Lower leg skin (tissue), 4 donors: ENCODE data around the gene KIF26B. TPM values are rescaled to one million over a fixed set of nuclear protein-coding genes. Genes with fewer than 3 reads are reported as not detected.
"Not testable (repeated sequence)": the region's sequence is repeated elsewhere in the genome, so short reads cannot be mapped to it uniquely, and the experiment has no call there.

Source experiments
- DNase-seq, 2 donors: peaks; one replicate each; pipeline ENCODE4 v3.0.0-alpha.2; 2019; ENCODE audit warnings: low spot score in 2 of 2
- H3K4me3 ChIP-seq: fragments of 200-600 bp; sonication (generic); 2 replicates; pipeline ENCODE4 v1.5.1; 2017; ENCODE audit warnings: mild to moderate bottlenecking, low read depth; ENCODE audit not compliant: poor library complexity, severe bottlenecking
- POLR2A ChIP-seq, 2 donors: fragments of 450-650 bp; IDR thresholded peaks; one replicate each; pipeline ENCODE4 v1.6.1; 2016 to 2017; ENCODE audit warnings: antibody characterized with exemption in 2 of 2, mild to moderate bottlenecking in 1 of 2, moderate library complexity in 1 of 2
- WGBS, 2 donors: methylation state at CpG; one replicate each; pipeline ENCODE4 v1.1.5; 2018; 5-methylcytosine and 5-hydroxymethylcytosine counted together
- intact Hi-C: fragments of 100-400 bp; cut with DNase I; formaldehyde crosslinking; loops from one replicate; pipeline ENCODE4 v1.15.0; 2023; ENCODE audit warnings: low total_unique reads
- total RNA-seq, 4 donors: library from RNA; depleted of rRNA; stranded (reverse); fragments of >200 nt; gene quantifications; one replicate each; pipeline ENCODE4 v1.1.0, GENCODE V29; 2016
- TF ChIP-seq, protein P1 (sequence below), 3 donors: fragments of 450-650 bp; IDR thresholded peaks; one replicate each; pipeline ENCODE4 v1.5.1; 2016; ENCODE audit warnings: antibody characterized with exemption in 3 of 3, mild to moderate bottlenecking in 3 of 3, moderate library complexity in 2 of 3

The KIF26B gene
- total RNA-seq, 4 donors from 2014 or later = 3.9 to 6.6 (median 5.7) TPM

DNA sequence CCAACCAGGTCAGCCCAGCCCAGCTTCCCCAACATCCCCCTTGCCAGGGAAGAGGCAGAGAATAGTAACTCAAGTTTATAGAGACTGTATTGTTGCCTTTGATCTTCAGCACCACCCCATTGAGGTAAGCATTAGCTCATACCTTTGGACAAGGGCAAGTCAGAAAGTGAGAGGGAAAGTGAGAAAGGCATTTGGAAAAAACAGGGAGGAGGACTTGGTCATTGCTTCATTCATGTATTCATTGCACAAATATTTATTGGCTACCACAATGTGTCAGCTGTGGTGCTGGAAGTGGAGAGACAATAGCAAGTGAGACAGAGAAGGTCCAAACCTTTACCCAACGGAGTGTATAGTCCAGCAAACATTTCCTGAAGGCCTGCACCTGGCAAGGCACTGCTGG is 561.2 kb downstream of the KIF26B start:
- intact Hi-C loops = no loop called here
- no peak for DNase-seq
- 55 to 56% methylated on average over 1 of the region's 1 CpG for WGBS, 2 donors
- H3K4me3 ChIP-seq = no peak overlapping the region
- TF ChIP-seq POLR2A (IDR thresholded peaks at IDR 0.05) = no peak
- TF ChIP-seq, protein P1, sequence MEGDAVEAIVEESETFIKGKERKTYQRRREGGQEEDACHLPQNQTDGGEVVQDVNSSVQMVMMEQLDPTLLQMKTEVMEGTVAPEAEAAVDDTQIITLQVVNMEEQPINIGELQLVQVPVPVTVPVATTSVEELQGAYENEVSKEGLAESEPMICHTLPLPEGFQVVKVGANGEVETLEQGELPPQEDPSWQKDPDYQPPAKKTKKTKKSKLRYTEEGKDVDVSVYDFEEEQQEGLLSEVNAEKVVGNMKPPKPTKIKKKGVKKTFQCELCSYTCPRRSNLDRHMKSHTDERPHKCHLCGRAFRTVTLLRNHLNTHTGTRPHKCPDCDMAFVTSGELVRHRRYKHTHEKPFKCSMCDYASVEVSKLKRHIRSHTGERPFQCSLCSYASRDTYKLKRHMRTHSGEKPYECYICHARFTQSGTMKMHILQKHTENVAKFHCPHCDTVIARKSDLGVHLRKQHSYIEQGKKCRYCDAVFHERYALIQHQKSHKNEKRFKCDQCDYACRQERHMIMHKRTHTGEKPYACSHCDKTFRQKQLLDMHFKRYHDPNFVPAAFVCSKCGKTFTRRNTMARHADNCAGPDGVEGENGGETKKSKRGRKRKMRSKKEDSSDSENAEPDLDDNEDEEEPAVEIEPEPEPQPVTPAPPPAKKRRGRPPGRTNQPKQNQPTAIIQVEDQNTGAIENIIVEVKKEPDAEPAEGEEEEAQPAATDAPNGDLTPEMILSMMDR (IDR thresholded peaks at IDR 0.05) = no peak

DNA sequence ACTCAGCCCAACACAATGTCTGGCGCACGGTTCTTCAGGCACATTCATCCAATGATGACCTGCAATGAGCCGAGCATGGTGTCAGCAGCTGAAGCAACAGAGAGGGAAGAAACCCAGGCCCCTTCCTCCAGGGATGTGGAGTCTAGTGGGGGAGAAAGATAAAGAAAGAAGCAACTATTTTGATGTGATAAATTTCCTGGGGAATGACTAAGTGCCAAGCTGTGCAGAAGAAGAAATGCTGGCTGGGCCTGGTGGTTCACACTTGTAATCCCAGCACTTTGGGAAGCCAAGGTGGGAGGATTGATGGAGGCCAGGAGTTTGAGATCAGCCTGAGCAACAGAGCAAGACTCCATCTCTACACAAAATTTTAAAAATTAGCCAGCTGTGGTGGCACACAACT is 561.8 kb downstream of the KIF26B start:
- no peak overlapping the region for H3K4me3 ChIP-seq
- 93 to 100% methylated on average over 3 of the region's 3 CpGs for WGBS, 2 donors
- no peak for DNase-seq
- TF ChIP-seq, protein P1 (IDR thresholded peaks at IDR 0.05) = no peak
- no peak for TF ChIP-seq POLR2A (IDR thresholded peaks at IDR 0.05)
- intact Hi-C loops = no loop called here

DNA sequence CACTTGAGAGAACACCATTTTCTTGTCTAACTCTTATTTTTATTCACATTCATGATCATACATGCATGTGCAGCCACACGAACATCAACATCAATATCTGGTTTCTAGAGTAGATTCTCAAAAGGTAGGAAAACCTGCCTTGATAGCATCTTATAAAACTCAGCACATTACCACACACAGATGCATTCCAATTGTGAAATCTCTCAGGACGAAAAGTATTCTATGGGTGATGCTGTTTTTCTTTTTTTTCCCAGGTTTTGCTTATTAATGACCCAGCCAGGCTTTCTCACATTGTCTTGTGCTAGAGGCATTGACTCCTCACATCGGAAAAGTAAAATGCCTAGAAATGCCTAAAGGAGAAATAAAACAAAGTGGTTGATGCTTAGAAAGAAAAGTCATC is 562.8 kb downstream of the KIF26B start:
- TF ChIP-seq, protein P1 (IDR thresholded peaks at IDR 0.05) = no peak
- TF ChIP-seq POLR2A (IDR thresholded peaks at IDR 0.05) = no peak

DNA sequence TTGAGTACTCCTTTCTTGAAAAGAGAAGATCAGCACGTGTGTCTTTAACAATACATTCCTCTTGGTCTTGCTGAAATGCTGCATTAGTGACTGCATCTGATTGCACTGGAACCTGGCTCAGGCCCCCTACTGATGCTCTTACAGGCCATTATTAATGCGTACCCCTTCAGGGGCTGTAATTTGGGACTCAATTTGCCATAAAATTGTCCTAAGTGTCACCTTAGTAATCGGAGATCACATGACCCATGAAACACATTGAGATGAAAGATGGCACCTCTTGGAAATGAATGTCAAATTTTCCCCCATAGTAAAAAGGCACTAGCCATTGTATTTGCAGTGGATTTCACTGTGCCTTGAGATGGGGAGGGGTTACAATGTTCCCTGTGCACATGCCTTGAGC is 563.3 kb downstream of the KIF26B start:
- TF ChIP-seq, protein P1 (IDR thresholded peaks at IDR 0.05) = no peak
- no peak for TF ChIP-seq POLR2A (IDR thresholded peaks at IDR 0.05)
- no peak for DNase-seq
- no peak overlapping the region for H3K4me3 ChIP-seq
- WGBS, 2 donors = 85 to 87% methylated on average over 3 of the region's 3 CpGs
- intact Hi-C loops = no loop called here

More for the DNA sequence above, 562.8 kb downstream of the KIF26B start:
- DNase-seq = no peak
- WGBS, 2 donors = 72 to 82% methylated on average over 3 of the region's 3 CpGs
- intact Hi-C loops = no loop called here
- H3K4me3 ChIP-seq = no peak overlapping the region

DNA sequence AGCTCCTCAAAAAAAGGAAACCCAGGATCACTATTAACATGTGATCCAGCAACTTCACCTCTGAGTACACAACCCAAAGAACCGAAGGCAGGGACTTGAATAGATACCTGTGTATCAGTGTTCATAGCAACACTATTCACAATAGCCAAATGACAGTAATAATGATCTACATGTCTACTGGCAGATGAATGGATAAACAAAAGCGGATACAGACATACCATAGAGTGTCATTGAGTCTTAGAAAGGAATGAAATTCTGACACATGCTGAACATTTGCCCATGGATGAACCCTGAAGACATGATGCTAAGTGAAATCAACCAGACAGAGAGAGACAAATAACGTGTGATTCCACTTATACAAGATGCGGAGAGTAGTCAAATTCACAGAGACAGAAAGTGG is 564.2 kb downstream of the KIF26B start:
- WGBS, 2 donors = 91 to 92% methylated on average over 4 of the region's 4 CpGs
- TF ChIP-seq, protein P1 (IDR thresholded peaks at IDR 0.05) = no peak
- TF ChIP-seq POLR2A (IDR thresholded peaks at IDR 0.05) = no peak
- intact Hi-C loops = no loop called here
- H3K4me3 ChIP-seq = no peak overlapping the region
- DNase-seq = no peak

DNA sequence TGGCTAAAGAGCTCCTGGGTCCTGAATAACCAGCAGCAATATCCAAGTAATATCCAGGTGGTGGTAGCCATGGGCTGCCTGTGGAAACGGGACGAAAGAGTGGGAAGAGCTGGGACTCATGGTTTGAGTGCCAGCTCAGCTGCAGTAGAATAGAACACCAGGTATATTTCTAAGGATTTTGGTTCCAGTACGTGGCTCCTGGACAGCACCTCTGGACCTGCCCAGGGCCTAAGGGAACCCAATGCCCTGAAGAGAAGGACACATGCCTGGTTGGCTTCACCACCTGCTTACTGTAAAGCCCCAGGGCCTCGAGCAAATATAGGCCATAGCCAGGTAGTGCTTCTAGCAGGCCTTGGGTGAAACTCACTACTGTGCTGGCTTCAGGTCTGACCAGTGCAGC is 566.7 kb downstream of the KIF26B start:
- no peak for DNase-seq
- TF ChIP-seq POLR2A (IDR thresholded peaks at IDR 0.05) = no peak
- intact Hi-C loops = no loop called here
- 74 to 87% methylated on average over 4 of the region's 4 CpGs for WGBS, 2 donors
- no peak overlapping the region for H3K4me3 ChIP-seq

DNA sequence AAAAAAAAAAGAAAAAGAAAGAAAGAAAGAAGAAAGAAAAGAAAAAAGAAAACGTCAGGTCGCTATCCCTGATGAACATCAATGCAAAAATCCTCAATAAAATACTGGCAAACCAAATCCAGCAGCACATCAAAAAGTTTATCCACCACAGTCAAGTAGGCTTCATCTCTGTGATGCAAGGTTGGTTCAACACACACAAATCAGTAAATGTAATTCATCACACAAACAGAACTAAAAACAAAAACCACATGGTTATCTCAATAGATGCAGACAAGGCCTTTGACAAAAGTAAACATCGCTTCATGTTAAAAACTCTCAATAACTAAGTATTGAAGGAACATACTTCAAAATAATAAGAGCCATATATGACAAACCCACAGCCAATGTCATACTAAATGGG is 573.2 kb downstream of the KIF26B start:
- DNase-seq, H3K4me3 ChIP-seq, intact Hi-C loops: not testable (repeated sequence)
- WGBS, 2 donors = 93% methylated on average over 3 of the region's 3 CpGs
